A549 treated with CpdA at 1 μM for 4 hours (cell line): ENCODE results near the gene NAGS. TPM values are rescaled to one million over a fixed set of nuclear protein-coding genes. Genes with fewer than 3 reads are reported as not detected.

Experiments
- total RNA-seq: library from RNA; stranded (reverse); fragments of 200-300 nt; extraction: Qiagen RNA extraction; gene quantifications from 5 replicates; pipeline ENCODE4 v1.2.3, GENCODE V29; 2022; ENCODE audit warnings: low read depth

NAGS gene
- 0.75 to 1.1 TPM (median 0.94 TPM) in 5 replicates for total RNA-seq

DNA sequence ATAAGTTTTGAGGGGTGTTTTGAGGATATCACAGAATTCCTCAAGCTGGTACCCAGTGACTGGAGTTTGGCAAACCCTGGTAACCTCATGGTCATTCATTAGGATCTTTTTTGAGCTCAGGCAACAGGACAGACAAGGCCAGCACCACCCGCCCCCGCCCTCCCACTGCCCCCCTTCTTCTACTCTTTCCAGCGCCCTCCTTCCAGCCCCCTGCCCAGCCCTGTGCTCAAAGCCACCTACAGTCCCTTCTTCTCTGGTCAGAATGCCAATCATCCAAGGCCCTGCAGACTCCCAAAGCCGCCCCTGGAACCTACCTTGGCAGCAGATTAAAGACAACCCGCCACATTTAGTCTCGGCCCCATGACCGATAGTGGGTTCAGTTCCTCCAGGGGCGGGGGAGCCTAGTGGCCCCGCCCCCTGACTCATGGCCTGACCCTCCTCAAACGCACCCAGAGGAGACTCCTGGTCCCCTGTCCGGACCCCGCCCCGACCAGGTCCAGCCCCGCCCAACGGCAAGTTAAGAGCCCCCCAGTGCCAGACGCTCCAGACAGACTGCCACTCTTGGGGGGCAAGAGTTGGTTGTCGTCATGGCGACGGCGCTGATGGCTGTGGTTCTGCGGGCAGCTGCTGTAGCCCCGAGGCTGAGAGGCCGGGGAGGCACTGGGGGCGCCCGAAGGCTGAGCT lies at the start of gene NAGS:
Gene NAGS (plus strand): TSS at position 546 of the 684 bp plus-strand sequence. CDS start 42 bp downstream, at position 588.

GRCh38 chr17:44014437-44015172 lies 10.2 kb downstream of the NAGS start, which contains the start of gene TMEM101:
TMEM101 (minus strand) TSS chr17:44014963; CDS start chr17:44014952, 11 bp downstream.

Other genes starting within 250 kb of the NAGS start
- 0.05 TPM in 1 of 5 replicates, not detected in the others for gene SOST, start 245.8 kb upstream of the NAGS start, total RNA-seq
- gene DUSP3, start 225.6 kb upstream of the NAGS start, total RNA-seq, result 58.4 to 63.0 TPM (median 62.0 TPM) in 5 replicates
- 0.02 to 0.04 TPM (median 0.03 TPM) in 3 of 5 replicates, not detected in the others for gene CFAP97D1, start 224.2 kb upstream of the NAGS start, total RNA-seq
- 17.2 to 18.7 TPM (median 18.2 TPM) in 5 replicates for gene MPP3, start 171.5 kb upstream of the NAGS start, total RNA-seq
- gene CD300LG, start 157.4 kb upstream of the NAGS start, total RNA-seq, result 0.05 TPM in 1 of 5 replicates, not detected in the others
- 1.3 to 2.4 TPM (median 2.1 TPM) in 5 replicates for gene MPP2, start 97.1 kb upstream of the NAGS start, total RNA-seq
- not detected in 5 replicates for gene PPY, start 62.1 kb upstream of the NAGS start, total RNA-seq
- gene PYY, start 50.7 kb upstream of the NAGS start, total RNA-seq, result 0.11 TPM in 1 of 5 replicates, not detected in the others
- 23.1 to 34.5 TPM (median 32.4 TPM) in 5 replicates for gene TMEM101, start 10.3 kb downstream of the NAGS start, total RNA-seq
- gene LSM12, start 62.0 kb downstream of the NAGS start, total RNA-seq, result 50.7 to 55.5 TPM (median 54.1 TPM) in 5 replicates
- 105 to 173 TPM (median 164 TPM) in 5 replicates for gene G6PC3, start 66.1 kb downstream of the NAGS start, total RNA-seq
- gene HDAC5, start 119.0 kb downstream of the NAGS start, total RNA-seq, result 13.6 to 15.8 TPM (median 14.3 TPM) in 5 replicates
- gene HROB, start 137.3 kb downstream of the NAGS start, total RNA-seq, result 8.1 to 10.5 TPM (median 9.5 TPM) in 5 replicates
- gene ASB16, start 166.1 kb downstream of the NAGS start, total RNA-seq, result 0.17 TPM in 1 of 5 replicates, not detected in the others
- 35.7 to 45.8 TPM (median 44.6 TPM) in 5 replicates for gene TMUB2, start 182.3 kb downstream of the NAGS start, total RNA-seq
- 55.1 to 69.0 TPM (median 65.1 TPM) in 5 replicates for gene ATXN7L3, start 195.3 kb downstream of the NAGS start, total RNA-seq
- 99.9 to 104 TPM (median 102 TPM) in 5 replicates for gene UBTF, start 215.1 kb downstream of the NAGS start, total RNA-seq